Measurements from ENCODE around the gene WDR19. TPM values are rescaled to one million over a fixed set of nuclear protein-coding genes. Genes with fewer than 3 reads are reported as not detected.
A peak's percentile ranks its signal among the peaks of the same experiment; 100 is the strongest.
"Not testable (repeated sequence)": the region's sequence is repeated elsewhere in the genome, so short reads cannot be mapped to it uniquely, and the experiment has no call there.

The WDR19 gene
- 10 to 100 TPM in 1 of 2 donors, 1 to 10 TPM in 1; 9.1 to 10.6 TPM for total RNA-seq

DNA sequence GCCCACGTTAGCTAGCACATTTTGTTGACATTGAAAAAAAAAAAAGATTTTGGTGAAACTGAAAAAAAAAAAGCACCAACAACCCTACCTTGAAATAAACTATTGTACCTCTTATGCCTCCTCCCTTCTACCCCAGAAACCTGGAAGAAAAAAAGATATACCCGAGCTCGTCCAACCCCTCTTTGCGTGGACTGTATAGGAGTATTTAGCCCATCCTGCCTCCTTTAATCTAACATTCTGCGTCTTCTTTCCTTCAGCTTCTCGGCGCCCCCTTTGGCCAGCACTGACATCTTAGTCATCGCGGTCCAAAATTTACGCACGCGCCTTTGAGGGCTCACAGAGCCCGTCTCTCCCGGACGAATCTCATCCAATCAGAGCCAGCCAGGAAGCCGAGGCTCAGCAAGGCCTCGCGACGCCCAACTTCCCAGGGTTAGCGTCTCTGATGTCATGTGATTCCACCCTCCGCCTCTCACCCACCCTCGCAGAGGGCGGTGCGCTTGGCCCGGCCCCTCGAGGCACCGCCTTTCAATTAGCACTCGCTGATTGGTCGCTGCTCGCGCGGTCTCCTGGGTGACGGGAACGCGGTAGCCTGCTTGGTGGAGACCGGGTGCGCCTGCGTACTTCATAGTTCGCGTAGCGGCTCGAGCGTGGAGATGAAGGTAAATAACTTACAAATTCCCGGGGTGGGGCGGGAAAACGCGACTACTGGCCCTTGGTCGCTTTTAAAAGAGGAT, at the start of gene WDR19:
WDR19 (plus strand) TSS at position 625 of the 734 bp plus-strand sequence; CDS start at position 654, 29 bp downstream.
- ATAC-seq (peak; percentile 99), DNase-seq (ENCODE audit: low spot score) (peak; percentile 99)
- Mint-ChIP-seq H3K4me1 (ENCODE audit: low read depth in 2 of 2) (no peaks in the 10 kb centered on the region), H3K9me3 (no peaks in the 10 kb centered on the region), H3K4me3 (no peak within 1 kb of the TSS), H3K36me3 (no peaks in the 10 kb centered on the region), H3K27me3 (peaks cover 4 to 5% of the 10 kb centered on the region in 2 donors), H3K27ac (no peak within 1 kb of the TSS)

DNA sequence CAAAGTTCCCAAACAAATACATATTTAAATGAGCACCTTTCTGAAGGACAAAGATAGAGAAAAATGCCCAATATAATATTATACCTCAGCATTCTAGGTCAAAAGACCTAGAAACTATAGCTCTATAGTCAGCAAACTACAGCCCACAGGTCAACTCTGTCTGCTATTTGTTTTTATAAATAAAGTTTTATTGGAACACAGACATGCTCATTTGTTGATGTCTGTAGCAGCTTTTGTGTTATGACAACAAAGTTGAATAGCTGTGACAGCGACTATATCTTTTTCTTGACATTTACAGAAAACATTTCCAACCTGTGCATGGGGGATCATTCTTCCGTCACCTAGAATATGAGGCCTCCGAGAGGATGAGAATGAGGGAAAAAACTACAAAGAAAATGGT, 48.7 kb upstream of the WDR19 start:
- no peaks in the 10 kb centered on the region for H3K9me3 Mint-ChIP-seq
- DNase-seq (ENCODE audit: low spot score) (no peak), ATAC-seq (no peak)
- peaks cover 9 to 12% of the 10 kb centered on the region in 2 donors for H3K4me1 Mint-ChIP-seq (ENCODE audit: low read depth in 2 of 2)
- no peaks in the 10 kb centered on the region for H3K27me3 Mint-ChIP-seq
- no peak overlapping the region for H3K4me3 Mint-ChIP-seq
- no peak overlapping the region for H3K27ac Mint-ChIP-seq
- H3K36me3 Mint-ChIP-seq = no peaks in the 10 kb centered on the region

DNA sequence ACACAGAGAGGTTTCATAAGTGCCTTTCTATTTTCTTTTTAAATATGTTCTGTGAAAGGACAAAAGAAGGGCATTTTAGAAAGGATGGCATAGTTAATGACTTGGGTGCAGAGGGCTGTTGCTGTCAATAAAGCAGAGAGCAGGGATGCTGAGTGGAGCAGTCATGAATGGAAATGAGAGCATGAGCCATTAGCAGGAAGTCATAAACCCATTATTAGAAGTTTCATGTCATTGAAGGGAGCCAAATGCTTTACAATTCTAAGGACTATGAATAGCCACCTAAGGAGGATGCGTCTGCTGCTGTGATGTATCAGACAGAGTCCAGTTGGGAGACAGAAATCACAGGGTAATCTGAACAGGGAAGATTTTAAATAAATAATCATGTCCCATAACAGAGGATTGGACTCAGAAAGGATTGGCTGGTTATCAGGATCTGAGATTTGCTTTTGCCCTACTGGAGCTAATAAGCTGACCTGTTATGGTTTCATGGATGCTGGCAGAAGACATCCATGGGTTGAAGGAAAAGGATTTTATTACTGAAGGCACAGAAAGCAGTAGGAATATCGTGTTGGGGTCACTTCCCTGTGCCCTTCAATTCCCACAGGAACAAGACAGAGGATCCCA, 47.5 kb upstream of the WDR19 start:
- H3K27me3 Mint-ChIP-seq = no peaks in the 10 kb centered on the region
- no peak overlapping the region for H3K27ac Mint-ChIP-seq
- no peaks in the 10 kb centered on the region for H3K9me3 Mint-ChIP-seq
- ATAC-seq (no peak), DNase-seq (ENCODE audit: low spot score) (no peak)
- H3K4me1 Mint-ChIP-seq (ENCODE audit: low read depth in 2 of 2) = peaks cover 9 to 12% of the 10 kb centered on the region in 2 donors
- no peaks in the 10 kb centered on the region for H3K36me3 Mint-ChIP-seq
- no peak overlapping the region for H3K4me3 Mint-ChIP-seq

DNA sequence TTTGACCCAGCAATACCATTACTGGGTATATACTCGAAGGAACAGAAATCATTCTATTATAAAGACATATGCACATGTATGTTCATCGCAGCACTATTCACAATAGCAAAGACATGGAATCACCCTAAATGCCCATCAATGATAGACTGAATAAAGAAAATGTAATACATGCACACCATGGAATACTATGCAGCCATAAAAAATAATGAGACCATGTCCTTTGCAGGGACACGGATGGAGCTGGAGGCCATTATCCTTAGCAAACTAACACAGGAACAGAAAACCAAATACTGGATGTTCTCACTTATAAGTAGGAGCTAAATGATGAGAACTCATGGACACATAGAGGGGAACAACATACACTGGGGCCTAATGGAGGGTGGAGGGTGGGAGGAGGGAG, 44.1 kb upstream of the WDR19 start:
- H3K4me1 Mint-ChIP-seq (ENCODE audit: low read depth in 2 of 2) = peaks cover 9 to 12% of the 10 kb centered on the region in 2 donors
- not testable (repeated sequence) for ATAC-seq; H3K27me3 Mint-ChIP-seq; H3K36me3 Mint-ChIP-seq; H3K4me3 Mint-ChIP-seq; DNase-seq (ENCODE audit: low spot score); H3K9me3 Mint-ChIP-seq; H3K27ac Mint-ChIP-seq

DNA sequence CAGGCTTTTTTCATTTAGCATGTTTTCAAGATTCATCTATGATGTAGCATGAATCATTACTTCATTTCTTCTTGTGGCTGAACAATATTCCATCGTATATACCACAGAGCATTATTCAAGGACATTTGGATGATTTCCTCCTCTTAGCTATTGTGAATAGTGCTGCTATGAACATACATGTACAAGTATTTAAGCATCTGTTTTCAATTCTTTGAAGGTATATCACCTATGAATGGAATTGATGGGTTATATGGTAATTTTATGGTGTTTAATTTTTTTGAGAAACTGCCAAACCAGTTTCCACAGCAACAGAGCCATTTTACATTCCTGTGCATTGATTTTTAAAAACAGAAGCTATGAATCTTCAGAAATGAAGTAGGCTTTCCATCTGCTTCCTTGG, 36.1 kb upstream of the WDR19 start:
- ATAC-seq (no peak), DNase-seq (ENCODE audit: low spot score) (no peak)
- H3K27me3 Mint-ChIP-seq = no peaks in the 10 kb centered on the region
- H3K36me3 Mint-ChIP-seq = no peaks in the 10 kb centered on the region
- H3K27ac Mint-ChIP-seq = no peak overlapping the region
- H3K4me1 Mint-ChIP-seq (ENCODE audit: low read depth in 2 of 2) = no peaks in the 10 kb centered on the region
- H3K4me3 Mint-ChIP-seq = no peak overlapping the region
- no peaks in the 10 kb centered on the region for H3K9me3 Mint-ChIP-seq

DNA sequence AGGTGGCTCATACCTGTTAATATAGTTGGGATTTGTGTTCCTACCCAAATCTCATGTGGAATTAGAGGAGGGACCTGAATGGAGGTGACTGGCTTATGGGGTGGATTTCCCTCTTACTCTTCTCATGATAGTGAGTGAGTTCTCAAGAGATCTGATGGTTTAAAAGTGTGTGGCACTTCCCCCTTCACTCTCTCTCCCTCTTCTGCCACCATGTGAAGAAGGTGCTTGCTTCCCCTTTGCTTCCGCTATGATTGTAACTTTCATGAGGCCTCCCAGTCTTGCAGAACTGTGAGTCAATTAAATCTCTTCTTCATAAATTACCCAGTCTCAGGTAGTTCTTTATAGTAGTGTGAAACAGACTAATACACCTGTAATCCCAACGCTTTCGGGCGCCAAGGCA, 28.3 kb upstream of the WDR19 start:
- no peaks in the 10 kb centered on the region for H3K36me3 Mint-ChIP-seq
- no peak overlapping the region for H3K27ac Mint-ChIP-seq
- H3K4me1 Mint-ChIP-seq (ENCODE audit: low read depth in 2 of 2) = no peaks in the 10 kb centered on the region
- no peaks in the 10 kb centered on the region for H3K27me3 Mint-ChIP-seq
- H3K9me3 Mint-ChIP-seq = no peaks in the 10 kb centered on the region
- DNase-seq (ENCODE audit: low spot score) (no peak), ATAC-seq (no peak)
- H3K4me3 Mint-ChIP-seq = no peak overlapping the region

DNA sequence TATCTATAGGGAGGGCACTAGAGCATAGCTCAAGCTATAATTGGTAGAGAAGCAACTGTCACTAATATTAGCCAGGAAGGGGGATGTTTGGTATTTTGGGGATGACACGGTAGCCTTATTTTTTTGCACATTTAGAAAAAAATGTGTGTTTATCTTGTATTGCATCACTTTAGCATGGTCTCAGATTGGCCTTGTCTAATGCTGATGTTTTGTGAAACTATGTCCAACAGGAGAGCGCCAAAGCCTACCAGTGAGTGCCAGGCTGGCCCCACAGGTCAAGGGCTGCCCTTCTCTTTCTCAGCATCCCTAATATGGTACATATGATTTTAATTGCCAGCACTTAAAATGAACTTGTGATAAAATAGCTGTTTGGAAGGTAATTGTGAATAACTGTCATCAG, 24.8 kb upstream of the WDR19 start:
- ATAC-seq = no peak
- peaks cover 5 to 17% of the 10 kb centered on the region in 2 donors for H3K27me3 Mint-ChIP-seq
- no peak for DNase-seq (ENCODE audit: low spot score)
- H3K4me1 Mint-ChIP-seq (ENCODE audit: low read depth in 2 of 2) = no peaks in the 10 kb centered on the region
- H3K27ac Mint-ChIP-seq = no peak overlapping the region
- no peaks in the 10 kb centered on the region for H3K36me3 Mint-ChIP-seq
- H3K9me3 Mint-ChIP-seq = no peaks in the 10 kb centered on the region
- H3K4me3 Mint-ChIP-seq = no peak overlapping the region

DNA sequence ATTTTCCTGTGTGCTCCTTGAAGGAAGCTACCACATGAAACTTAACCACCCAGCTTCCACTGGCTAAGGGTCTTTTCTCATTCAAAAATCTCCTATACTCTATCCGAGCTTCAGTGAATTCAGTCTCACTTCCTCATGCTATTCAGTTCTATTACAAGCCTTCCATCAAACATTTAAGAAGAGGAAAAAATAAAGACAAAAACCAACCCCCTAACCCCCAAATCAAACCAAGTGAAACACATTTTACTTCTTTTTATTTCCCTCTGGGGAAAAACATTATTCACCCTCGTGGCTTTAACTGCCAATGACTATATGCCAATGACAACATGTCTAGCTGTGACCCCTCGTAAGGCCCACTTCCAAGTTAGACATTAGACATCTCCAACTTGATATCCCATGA, 16.2 kb upstream of the WDR19 start:
- Mint-ChIP-seq H3K27ac (no peak overlapping the region), H3K4me3 (no peak overlapping the region), H3K36me3 (no peaks in the 10 kb centered on the region), H3K9me3 (peaks cover 5% of the 10 kb centered on the region), H3K27me3 (peaks cover 16 to 28% of the 10 kb centered on the region in 2 donors), H3K4me1 (ENCODE audit: low read depth in 2 of 2) (no peaks in the 10 kb centered on the region)
- ATAC-seq = no peak
- no peak for DNase-seq (ENCODE audit: low spot score)

DNA sequence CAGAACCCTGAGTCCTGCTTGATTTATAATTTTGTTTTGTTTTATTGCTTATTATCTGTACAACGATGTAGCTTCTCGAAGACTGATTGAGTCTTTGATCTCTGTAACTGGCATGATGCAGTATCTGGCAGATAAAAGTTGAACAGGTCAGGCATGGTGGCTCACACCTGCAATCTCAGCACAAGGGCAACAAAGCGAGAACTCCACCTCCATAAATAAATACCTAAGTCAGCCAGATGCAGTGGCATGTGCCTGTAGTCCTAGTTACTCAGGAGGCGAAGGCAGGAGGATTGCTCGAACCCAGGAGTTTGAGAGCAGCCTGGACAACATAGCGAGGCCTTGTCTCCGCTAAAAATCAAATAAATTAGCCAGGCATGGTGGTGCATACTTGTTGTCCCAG, 15.7 kb upstream of the WDR19 start:
- ATAC-seq (no peak), DNase-seq (ENCODE audit: low spot score) (no peak)
- no peak overlapping the region for H3K27ac Mint-ChIP-seq
- no peaks in the 10 kb centered on the region for H3K36me3 Mint-ChIP-seq
- peaks cover 16 to 23% of the 10 kb centered on the region in 2 donors for H3K27me3 Mint-ChIP-seq
- no peak overlapping the region for H3K4me3 Mint-ChIP-seq
- peaks cover 5% of the 10 kb centered on the region for H3K9me3 Mint-ChIP-seq
- no peaks in the 10 kb centered on the region for H3K4me1 Mint-ChIP-seq (ENCODE audit: low read depth in 2 of 2)

DNA sequence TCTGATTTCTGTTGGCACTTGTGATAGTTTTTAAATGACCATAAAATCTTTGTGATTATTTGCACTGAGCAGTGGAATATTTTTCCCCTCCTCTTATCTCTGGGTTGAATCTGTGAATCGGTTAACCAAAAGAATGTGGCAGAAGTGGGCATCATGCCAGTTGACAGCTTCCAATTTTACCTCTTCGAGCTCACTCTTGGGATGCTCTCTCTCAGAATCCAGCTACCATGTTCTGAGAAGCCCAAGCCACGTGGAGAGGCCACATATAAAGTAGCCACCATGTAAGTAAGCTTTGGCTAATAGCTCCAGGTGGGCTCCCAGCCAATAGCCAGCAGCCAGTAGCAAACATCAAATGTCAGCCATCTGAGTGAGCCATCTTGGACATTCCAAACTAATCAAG, 12.9 kb upstream of the WDR19 start:
- no peaks in the 10 kb centered on the region for H3K36me3 Mint-ChIP-seq
- H3K4me1 Mint-ChIP-seq (ENCODE audit: low read depth in 2 of 2) = no peaks in the 10 kb centered on the region
- DNase-seq (ENCODE audit: low spot score) (no peak), ATAC-seq (no peak)
- no peak overlapping the region for H3K4me3 Mint-ChIP-seq
- peaks cover 11 to 25% of the 10 kb centered on the region in 2 donors for H3K27me3 Mint-ChIP-seq
- H3K27ac Mint-ChIP-seq = no peak overlapping the region
- peaks cover 5% of the 10 kb centered on the region for H3K9me3 Mint-ChIP-seq

DNA sequence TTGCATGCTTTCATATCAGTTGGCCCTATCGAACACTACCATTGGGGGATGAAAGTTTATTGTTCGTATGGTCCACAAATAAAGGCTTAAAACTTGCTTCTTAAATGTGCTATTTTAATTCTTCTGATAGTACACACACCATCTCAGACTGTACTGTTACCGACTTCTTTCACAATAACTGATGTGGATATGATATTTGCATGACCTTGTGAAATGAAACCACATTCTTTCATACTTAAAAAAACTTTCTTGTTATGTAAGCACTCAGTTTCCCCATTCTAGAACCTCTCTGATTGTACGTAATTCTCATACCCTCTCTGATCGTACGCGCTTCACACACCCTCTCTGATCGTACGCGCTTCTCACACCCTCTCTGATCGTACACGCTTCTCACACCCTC, 12.0 kb upstream of the WDR19 start:
- ATAC-seq (no peak), DNase-seq (ENCODE audit: low spot score) (no peak)
- Mint-ChIP-seq H3K36me3 (no peaks in the 10 kb centered on the region), H3K9me3 (peaks cover 5% of the 10 kb centered on the region), H3K27me3 (peaks cover 15 to 29% of the 10 kb centered on the region in 2 donors), H3K4me1 (ENCODE audit: low read depth in 2 of 2) (no peaks in the 10 kb centered on the region), H3K27ac (no peak overlapping the region), H3K4me3 (no peak overlapping the region)

DNA sequence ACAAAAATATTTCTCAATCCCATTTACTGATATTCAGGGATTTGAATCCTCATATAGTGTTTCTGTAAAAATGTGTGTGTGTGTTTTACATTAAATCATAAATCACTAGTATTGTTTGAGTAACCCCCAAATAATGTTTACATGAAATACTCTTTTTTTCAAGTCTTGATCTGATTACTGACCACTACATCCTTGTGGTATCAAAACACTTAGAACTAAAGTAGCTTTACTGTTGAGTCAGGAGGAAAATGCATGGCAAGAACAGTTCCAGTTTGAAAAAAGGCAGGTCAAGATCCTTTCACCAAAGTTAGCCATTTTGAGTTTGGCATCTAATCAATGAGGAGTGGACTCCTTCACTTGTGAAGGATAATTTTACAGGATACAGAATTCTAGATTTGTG, 3.6 kb upstream of the WDR19 start:
- H3K36me3 Mint-ChIP-seq = no peaks in the 10 kb centered on the region
- no peak overlapping the region for H3K4me3 Mint-ChIP-seq
- no peaks in the 10 kb centered on the region for H3K9me3 Mint-ChIP-seq
- no peak for DNase-seq (ENCODE audit: low spot score)
- H3K27ac Mint-ChIP-seq = no peak overlapping the region
- no peaks in the 10 kb centered on the region for H3K4me1 Mint-ChIP-seq (ENCODE audit: low read depth in 2 of 2)
- H3K27me3 Mint-ChIP-seq = peaks cover 10 to 18% of the 10 kb centered on the region in 2 donors
- no peak for ATAC-seq

DNA sequence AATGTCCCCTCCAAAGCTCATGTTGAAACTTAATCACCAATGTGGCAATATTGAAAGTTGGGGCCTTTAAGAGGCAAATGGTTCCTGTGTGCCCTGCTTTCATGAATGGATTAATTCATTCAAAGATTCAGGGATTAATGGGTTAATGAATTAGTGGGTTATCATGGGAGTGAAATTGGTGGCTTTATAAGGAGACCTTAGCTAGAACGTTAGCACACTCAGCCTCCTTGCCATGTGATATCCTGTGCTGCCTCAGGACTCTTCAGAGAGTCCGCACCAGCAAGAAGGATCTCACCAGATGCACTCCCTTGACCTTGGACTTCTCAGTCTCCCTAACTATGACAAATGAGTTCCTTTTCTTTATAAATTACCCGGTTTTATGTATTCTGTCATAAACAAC, 2.6 kb upstream of the WDR19 start:
- no peaks in the 10 kb centered on the region for H3K4me1 Mint-ChIP-seq (ENCODE audit: low read depth in 2 of 2)
- H3K36me3 Mint-ChIP-seq = no peaks in the 10 kb centered on the region
- ATAC-seq = no peak
- no peak overlapping the region for H3K4me3 Mint-ChIP-seq
- no peaks in the 10 kb centered on the region for H3K9me3 Mint-ChIP-seq
- peaks cover 9 to 14% of the 10 kb centered on the region in 2 donors for H3K27me3 Mint-ChIP-seq
- H3K27ac Mint-ChIP-seq = no peak overlapping the region
- DNase-seq (ENCODE audit: low spot score) = no peak

DNA sequence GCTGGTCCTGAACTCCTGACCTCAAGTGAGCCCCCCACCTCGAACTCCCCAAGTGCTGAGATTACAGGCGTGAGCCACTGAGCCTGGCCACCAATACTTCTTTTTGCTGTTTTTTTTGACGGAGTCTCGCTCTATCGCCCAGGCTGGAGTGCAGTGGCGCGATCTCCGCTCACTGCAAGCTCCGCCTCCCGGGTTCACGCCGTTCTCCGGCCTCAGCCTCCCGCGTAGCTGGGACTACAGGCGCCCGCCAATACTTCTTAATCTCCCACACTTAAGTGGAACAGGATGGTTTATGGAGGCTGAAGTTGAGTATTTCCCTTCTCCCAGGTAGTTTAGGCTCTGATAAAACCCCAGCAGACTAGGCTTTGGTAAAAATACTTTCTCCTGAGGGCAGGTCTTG, 1.7 kb upstream of the WDR19 start:
- H3K36me3 Mint-ChIP-seq; ATAC-seq; H3K9me3 Mint-ChIP-seq; H3K27ac Mint-ChIP-seq; H3K4me1 Mint-ChIP-seq (ENCODE audit: low read depth in 2 of 2); DNase-seq (ENCODE audit: low spot score); H3K4me3 Mint-ChIP-seq: not testable (repeated sequence)
- H3K27me3 Mint-ChIP-seq = peaks cover 4 to 12% of the 10 kb centered on the region in 2 donors
